ENCODE measurements around the gene RIPK1. TPM values are rescaled to one million over a fixed set of nuclear protein-coding genes. Genes with fewer than 3 reads are reported as not detected.

RIPK1 gene
- total RNA-seq, 1 experiment from 2014 or later = 15.5 TPM

- TF ChIP-seq CTCF (IDR thresholded peaks at IDR 0.05; ENCODE audit: insufficient read depth in 1 of 2, low read depth in 1 of 2, low read length in 1 of 2, severe bottlenecking in 1 of 2, unreplicated experiment in 1 of 2) = no peak
- Histone ChIP-seq H3K36me3 (ENCODE audit: control insufficient read depth, insufficient read depth, low read length) (peaks cover 2% of the 10 kb centered on the region), H3K27me3 (replicated peaks; ENCODE audit: control insufficient read depth, insufficient read depth, low read length) (no peaks in the 10 kb centered on the region), H3K4me3 (ENCODE audit: low read depth, low read length) (no peak overlapping the region), H3K9me3 (no peaks in the 10 kb centered on the region), H3K4me1 (no peaks in the 10 kb centered on the region)
- CTCF ChIA-PET = no interaction called here
- POLR2A ChIA-PET = no interaction called here
- peaks cover 51% of the 10 kb centered on the region for H3K36me3 Mint-ChIP-seq (ENCODE audit: insufficient read depth, unreplicated experiment)
- H3K9me3 Mint-ChIP-seq (ENCODE audit: unreplicated experiment) = no peaks in the 10 kb centered on the region
- BruUV-seq (replicated peaks) = no TSS peak
- DNase-seq = no peak
- H3K4me3 Mint-ChIP-seq (ENCODE audit: unreplicated experiment) = no peak overlapping the region
- H3K27ac Mint-ChIP-seq (ENCODE audit: unreplicated experiment) = no peak overlapping the region
- H3K4me1 Mint-ChIP-seq (ENCODE audit: low read depth, unreplicated experiment) = peaks cover 5% of the 10 kb centered on the region
- intact Hi-C loops (cut with micrococcal nuclease; ENCODE audit: unreplicated experiment) = no loop called here
- H3K27me3 Mint-ChIP-seq (ENCODE audit: insufficient read depth, unreplicated experiment) = no peaks in the 10 kb centered on the region
Observed at GRCh38 chr6:3079682-3080081, 11.4 kb downstream of the RIPK1 start.

- intact Hi-C loops (cut with micrococcal nuclease; ENCODE audit: unreplicated experiment) = no loop called here
- no peak overlapping the region for H3K27ac Mint-ChIP-seq (ENCODE audit: unreplicated experiment)
- H3K4me3 Mint-ChIP-seq (ENCODE audit: unreplicated experiment) = no peak overlapping the region
- H3K36me3 ChIP-seq (ENCODE audit: control insufficient read depth, insufficient read depth, low read length) = peaks cover 3% of the 10 kb centered on the region; the same call in 1 of the 2 replicates
- no peaks in the 10 kb centered on the region for H3K27me3 Mint-ChIP-seq (ENCODE audit: insufficient read depth, unreplicated experiment)
- no peaks in the 10 kb centered on the region for H3K4me1 Mint-ChIP-seq (ENCODE audit: low read depth, unreplicated experiment)
- no TSS peak for BruUV-seq (replicated peaks)
- no peaks in the 10 kb centered on the region for H3K9me3 Mint-ChIP-seq (ENCODE audit: unreplicated experiment)
- ChIA-PET CTCF (no interaction called here), POLR2A (no interaction called here)
- H3K27me3 ChIP-seq (replicated peaks; ENCODE audit: control insufficient read depth, insufficient read depth, low read length) = no peaks in the 10 kb centered on the region
- H3K36me3 Mint-ChIP-seq (ENCODE audit: insufficient read depth, unreplicated experiment) = peaks cover 51% of the 10 kb centered on the region
- no peak overlapping the region for H3K4me3 ChIP-seq (ENCODE audit: low read depth, low read length)
- DNase-seq = no peak
- no peaks in the 10 kb centered on the region for H3K4me1 ChIP-seq
- H3K9me3 ChIP-seq = no peaks in the 10 kb centered on the region
- TF ChIP-seq CTCF (IDR thresholded peaks at IDR 0.05; ENCODE audit: insufficient read depth in 1 of 2, low read depth in 1 of 2, low read length in 1 of 2, severe bottlenecking in 1 of 2, unreplicated experiment in 1 of 2) = no peak
Observed at GRCh38 chr6:3081960-3082359, 13.7 kb downstream of the RIPK1 start.

- H3K9me3 ChIP-seq = no peaks in the 10 kb centered on the region
- ChIA-PET POLR2A (no interaction called here), CTCF (no interaction called here)
- no peaks in the 10 kb centered on the region for H3K4me1 Mint-ChIP-seq (ENCODE audit: low read depth, unreplicated experiment)
- no peak for DNase-seq
- H3K9me3 Mint-ChIP-seq (ENCODE audit: unreplicated experiment) = peaks cover 7% of the 10 kb centered on the region
- H3K36me3 Mint-ChIP-seq (ENCODE audit: insufficient read depth, unreplicated experiment) = peaks cover 64% of the 10 kb centered on the region
- no peaks in the 10 kb centered on the region for H3K27me3 Mint-ChIP-seq (ENCODE audit: insufficient read depth, unreplicated experiment)
- H3K4me3 Mint-ChIP-seq (ENCODE audit: unreplicated experiment) = no peak overlapping the region
- no peaks in the 10 kb centered on the region for H3K4me1 ChIP-seq
- no peak overlapping the region for H3K27ac Mint-ChIP-seq (ENCODE audit: unreplicated experiment)
- H3K4me3 ChIP-seq (ENCODE audit: low read depth, low read length) = no peak overlapping the region
- peaks cover 4% of the 10 kb centered on the region for H3K36me3 ChIP-seq (ENCODE audit: control insufficient read depth, insufficient read depth, low read length)
- BruUV-seq (replicated peaks) = no TSS peak
- no peaks in the 10 kb centered on the region for H3K27me3 ChIP-seq (replicated peaks; ENCODE audit: control insufficient read depth, insufficient read depth, low read length)
- intact Hi-C loops (cut with micrococcal nuclease; ENCODE audit: unreplicated experiment) = no loop called here
- no peak for TF ChIP-seq CTCF (IDR thresholded peaks at IDR 0.05; ENCODE audit: insufficient read depth in 1 of 2, low read depth in 1 of 2, low read length in 1 of 2, severe bottlenecking in 1 of 2, unreplicated experiment in 1 of 2)
Observed at GRCh38 chr6:3085074-3085473, 16.8 kb downstream of the RIPK1 start.
